ENCODE measurements around the gene ZDHHC1. TPM values are rescaled to one million over a fixed set of nuclear protein-coding genes. Genes with fewer than 3 reads are reported as not detected.

Gene ZDHHC1
- polyA plus RNA-seq, 3 donors = 9.6 to 18.0 (median 12.9) TPM

DNA sequence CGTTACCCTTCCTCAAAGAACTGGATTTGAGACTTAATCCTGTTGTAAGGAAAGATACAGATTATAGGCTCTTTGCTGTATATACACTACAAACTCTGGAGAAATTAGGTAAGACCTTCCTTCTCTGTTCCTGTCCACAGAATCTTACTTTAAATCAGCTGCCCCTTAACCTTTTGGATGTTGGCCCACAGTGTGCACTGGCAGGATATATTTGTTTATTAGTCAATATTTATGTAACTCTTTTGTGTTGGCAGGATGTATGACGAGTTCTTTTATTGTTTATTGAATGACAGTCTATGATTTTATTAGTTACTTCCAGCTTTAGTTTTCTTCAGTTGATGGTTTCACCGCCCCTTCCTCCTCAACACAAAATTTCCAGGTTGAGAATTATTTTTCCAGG lies 69.9 kb downstream of the ZDHHC1 start:
- no peak for DNase-seq (ENCODE audit: extremely low read depth in 1 of 11, low read depth in 9 of 11, low spot score in 4 of 11)

- DNase-seq (ENCODE audit: extremely low read depth in 1 of 11, low read depth in 9 of 11, low spot score in 4 of 11) = no peak
Observed at GRCh38 chr16:67345401-67345800, 70.9 kb downstream of the ZDHHC1 start.

Other genes with a start within 250 kb of the ZDHHC1 start
- gene NOL3, start 245.9 kb downstream of the ZDHHC1 start, polyA plus RNA-seq (ENCODE audit: insufficient read length in 3 of 3) = 1 to 10 TPM; 4.9 to 7.6 (median 6.1) TPM
- 10 to 100 TPM; 37.9 to 60.3 (median 41.5) TPM for gene MATCAP1, start 232.5 kb downstream of the ZDHHC1 start, polyA plus RNA-seq (ENCODE audit: insufficient read length in 3 of 3)
- 1 to 10 TPM; 4.3 to 6.3 (median 6.1) TPM for gene EXOC3L1, start 226.3 kb downstream of the ZDHHC1 start, polyA plus RNA-seq (ENCODE audit: insufficient read length in 3 of 3)
- gene E2F4, start 224.3 kb downstream of the ZDHHC1 start, polyA plus RNA-seq (ENCODE audit: insufficient read length in 3 of 3) = 10 to 100 TPM; 50.9 to 67.2 (median 59.5) TPM
- 1 to 10 TPM; 3.6 to 6.5 (median 5.6) TPM for gene ELMO3, start 217.3 kb downstream of the ZDHHC1 start, polyA plus RNA-seq (ENCODE audit: insufficient read length in 3 of 3)
- 10 to 100 TPM; 34.2 to 48.7 (median 45.8) TPM for gene TMEM208, start 189.3 kb downstream of the ZDHHC1 start, polyA plus RNA-seq (ENCODE audit: insufficient read length in 3 of 3)
- gene FHOD1, start 169.0 kb downstream of the ZDHHC1 start, polyA plus RNA-seq (ENCODE audit: insufficient read length in 3 of 3) = 10 to 100 TPM; 34.4 to 47.7 (median 46.9) TPM
- 1 to 10 TPM; 3.4 to 5.5 (median 3.9) TPM for gene SLC9A5, start 167.5 kb downstream of the ZDHHC1 start, polyA plus RNA-seq (ENCODE audit: insufficient read length in 3 of 3)
- 10 to 100 TPM; 13.0 to 17.1 (median 13.1) TPM for gene PLEKHG4, start 136.9 kb downstream of the ZDHHC1 start, polyA plus RNA-seq (ENCODE audit: insufficient read length in 3 of 3)
- gene KCTD19, start 89.7 kb downstream of the ZDHHC1 start, polyA plus RNA-seq (ENCODE audit: insufficient read length in 3 of 3) = 1 to 10 TPM; 1.2 to 2.4 (median 1.4) TPM
- 10 to 100 TPM in 1 of 3 donors, 1 to 10 TPM in 2; 3.2 to 11.5 (median 4.6) TPM for gene LRRC36, start 89.7 kb downstream of the ZDHHC1 start, polyA plus RNA-seq (ENCODE audit: insufficient read length in 3 of 3)
- 10 to 100 TPM; 52.5 to 62.1 (median 55.9) TPM for gene TPPP3, start 23.0 kb downstream of the ZDHHC1 start, polyA plus RNA-seq (ENCODE audit: insufficient read length in 3 of 3)
- gene HSD11B2, start 14.6 kb upstream of the ZDHHC1 start, polyA plus RNA-seq (ENCODE audit: insufficient read length in 3 of 3) = 10 to 100 TPM; 35.1 to 64.6 (median 42.7) TPM
- gene ATP6V0D1, start 64.7 kb upstream of the ZDHHC1 start, polyA plus RNA-seq (ENCODE audit: insufficient read length in 3 of 3) = 10 to 100 TPM; 84.1 to 99.9 (median 90.5) TPM
- under 1 TPM in 1 of 3 donors, not detected in 2; 0.53 TPM for gene AGRP, start 67.1 kb upstream of the ZDHHC1 start, polyA plus RNA-seq (ENCODE audit: insufficient read length in 3 of 3)
- gene RIPOR1, start 112.4 kb upstream of the ZDHHC1 start, polyA plus RNA-seq (ENCODE audit: insufficient read length in 3 of 3) = 100 to 1,000 TPM; 101 to 155 (median 126) TPM
- 10 to 100 TPM; 72.5 to 88.2 (median 81.4) TPM for gene CTCF, start 146.0 kb upstream of the ZDHHC1 start, polyA plus RNA-seq (ENCODE audit: insufficient read length in 3 of 3)
- 1 to 10 TPM; 1.0 to 1.3 (median 1.1) TPM for gene CARMIL2, start 228.7 kb upstream of the ZDHHC1 start, polyA plus RNA-seq (ENCODE audit: insufficient read length in 3 of 3)
- 10 to 100 TPM; 19.8 to 29.5 (median 25.4) TPM for gene ACD, start 243.8 kb upstream of the ZDHHC1 start, polyA plus RNA-seq (ENCODE audit: insufficient read length in 3 of 3)
- gene PARD6A, start 244.5 kb upstream of the ZDHHC1 start, polyA plus RNA-seq (ENCODE audit: insufficient read length in 3 of 3) = 1 to 10 TPM; 2.7 to 4.6 (median 3.4) TPM